H54 (cell line): ENCODE results near the gene PON2.
"Not testable (repeated sequence)": the region's sequence is repeated elsewhere in the genome, so short reads cannot be mapped to it uniquely, and the experiment has no call there.

Source experiments
- DNase-seq: peaks from one replicate; pipeline ENCODE4 v3.0.0; 2011; ENCODE audit warnings: low spot score, mixed read lengths; ENCODE audit not compliant: insufficient read length
- FAIRE-seq: peaks from 3 replicates; lab custom pipeline; 2011; peaks lifted over from hg19 to GRCh38; lab: Jason Lieb, UNC
- POLR2A ChIP-seq: IDR thresholded peaks from 2 replicates; pipeline ENCODE4 v1.6.1; 2011; ENCODE audit warnings: low read depth, mild to moderate bottlenecking, low read length

The PON2 gene

DNA sequence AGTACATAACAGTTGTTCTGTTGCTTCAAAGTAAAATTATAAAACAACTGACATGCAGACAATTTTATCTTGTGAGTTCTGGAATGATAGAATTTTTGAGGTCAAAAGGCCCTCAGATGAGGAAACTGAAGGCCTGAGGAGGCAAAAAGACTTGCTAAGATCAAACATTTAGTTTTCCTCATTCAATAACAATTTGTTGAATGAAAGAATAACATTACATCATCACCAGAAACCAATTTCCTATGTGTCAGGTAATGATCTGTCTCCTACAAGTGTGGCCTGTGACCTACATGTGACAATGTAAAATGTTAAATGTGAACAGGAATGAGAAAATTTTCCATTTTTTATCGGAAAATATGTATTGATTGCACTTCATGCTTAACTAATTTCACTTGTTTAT is 34.4 kb upstream of the PON2 start:
- no peak for TF ChIP-seq POLR2A
- no peak for DNase-seq

DNA sequence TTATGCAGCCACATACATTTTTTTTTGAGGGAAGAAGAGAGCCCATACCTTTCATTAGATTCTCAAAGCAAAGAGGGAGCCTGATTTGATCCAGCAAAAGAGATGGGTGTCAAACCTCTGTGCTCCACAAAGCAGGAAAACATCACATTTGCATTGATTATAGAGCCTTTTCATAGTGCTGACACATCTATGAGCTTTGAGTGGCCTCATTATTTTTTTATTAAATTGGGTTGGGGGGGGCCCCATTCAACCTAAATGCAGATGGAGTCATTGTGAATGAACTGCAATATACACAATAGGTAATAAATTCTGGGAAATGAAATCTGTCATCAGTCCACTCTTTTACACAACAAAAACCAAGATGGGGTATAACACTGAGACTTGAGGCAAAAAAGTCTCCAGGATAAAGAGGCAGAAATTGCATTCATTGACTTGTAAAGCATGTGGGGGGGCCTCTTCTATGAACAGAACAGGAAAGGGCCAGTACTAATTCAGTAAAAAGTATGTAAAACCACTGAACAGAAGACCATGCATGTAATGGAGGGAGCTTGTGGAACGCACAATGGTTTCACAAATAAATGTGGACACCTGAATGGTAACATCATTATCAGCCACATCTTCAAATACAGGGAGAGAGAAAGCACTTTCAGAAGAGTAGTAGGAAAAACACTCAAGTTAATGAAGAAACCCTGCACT is 33.2 kb upstream of the PON2 start:
- FAIRE-seq (no peak), DNase-seq (no peak)
- no peak for TF ChIP-seq POLR2A

More for the DNA sequence above, 34.4 kb upstream of the PON2 start:
- FAIRE-seq: no peak

DNA sequence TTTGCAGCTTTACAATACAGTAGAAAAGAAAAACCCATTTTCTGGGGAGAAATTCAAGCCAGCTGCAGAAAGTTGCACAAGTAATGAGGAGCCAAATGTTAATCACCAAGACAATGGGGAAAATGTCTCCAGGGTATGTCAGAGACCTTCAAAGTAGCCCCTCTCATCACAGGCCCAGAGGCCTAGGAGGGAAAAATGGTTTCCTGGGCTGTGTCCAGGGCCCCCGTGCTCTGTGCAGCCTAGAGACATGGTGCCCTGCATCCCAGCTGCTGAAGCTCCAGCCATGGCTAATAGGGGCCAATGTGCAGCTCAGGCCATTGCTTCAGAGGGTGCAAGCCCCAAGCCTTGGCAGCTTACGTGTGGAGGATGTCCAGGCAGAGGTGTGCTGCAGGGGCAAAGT is 25.8 kb upstream of the PON2 start:
- FAIRE-seq, DNase-seq: not testable (repeated sequence)

DNA sequence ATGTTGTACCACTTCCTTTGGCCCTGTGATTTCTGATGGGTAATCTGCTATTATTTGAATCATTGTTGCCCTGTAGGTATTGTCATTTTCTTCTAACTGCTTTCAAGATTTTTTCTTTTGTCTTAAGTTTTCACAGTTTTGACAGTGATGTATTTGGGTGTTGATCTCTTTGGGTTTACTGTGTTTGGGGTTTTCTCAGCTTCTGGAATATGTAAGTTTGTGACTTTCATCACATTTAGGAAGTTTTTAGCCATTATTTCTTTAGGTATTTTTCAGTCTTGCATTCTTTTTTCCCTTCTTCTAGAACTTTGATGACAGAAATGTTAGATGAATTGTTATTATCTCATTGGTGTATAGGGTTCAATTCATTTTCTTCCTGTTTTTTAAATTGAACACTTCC is 23.1 kb upstream of the PON2 start:
- DNase-seq (no peak), FAIRE-seq (no peak)
- no peak for TF ChIP-seq POLR2A

DNA sequence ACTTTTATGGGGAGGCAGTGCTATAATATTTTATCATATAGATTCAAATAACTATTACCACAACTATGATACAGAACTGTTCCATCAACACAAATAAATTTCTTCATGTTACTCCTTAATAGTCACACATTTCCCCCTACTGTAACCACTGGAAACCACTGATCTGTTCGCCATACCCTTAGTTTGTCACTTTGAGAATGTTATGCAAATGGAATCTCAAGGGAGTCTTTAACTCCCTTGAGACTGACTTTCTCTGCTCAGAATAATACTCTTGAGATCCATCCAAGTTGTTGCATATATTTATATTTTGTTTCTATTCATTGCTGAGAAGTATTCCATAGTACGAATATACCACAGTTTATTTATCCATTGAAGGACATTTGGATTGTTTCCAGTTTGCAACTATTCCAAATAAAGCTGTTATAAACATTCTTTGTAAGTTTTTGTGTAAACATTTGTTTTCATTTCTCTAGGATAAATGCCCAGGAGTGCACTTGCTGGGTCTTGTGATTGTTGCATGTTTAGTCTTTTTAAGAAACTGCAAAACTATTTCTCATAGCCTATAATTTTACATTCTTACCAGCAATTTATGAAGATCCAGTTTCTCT is 19.7 kb upstream of the PON2 start:
- DNase-seq (no peak), FAIRE-seq (no peak)
- no peak for TF ChIP-seq POLR2A

DNA sequence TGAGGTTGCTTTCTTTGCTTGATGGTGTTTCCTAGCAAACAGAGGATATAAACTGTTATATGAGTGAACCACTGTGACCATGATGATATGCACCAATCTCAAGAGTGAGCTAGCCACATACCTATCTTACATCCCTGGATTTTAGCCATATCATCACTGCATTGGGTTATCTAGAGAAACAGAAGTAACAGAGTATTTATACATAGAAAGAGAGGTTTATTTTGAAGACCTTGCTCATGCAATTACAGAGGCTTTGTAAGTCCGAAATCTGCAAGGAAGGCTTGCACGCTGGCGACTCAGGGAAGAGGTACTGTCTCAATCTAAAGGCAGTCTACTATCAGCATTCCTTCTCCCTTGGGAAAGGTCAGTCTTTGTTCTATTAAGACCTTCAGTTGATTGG is 11.8 kb upstream of the PON2 start:
- FAIRE-seq (no peak), DNase-seq (no peak)
- TF ChIP-seq POLR2A: no peak

DNA sequence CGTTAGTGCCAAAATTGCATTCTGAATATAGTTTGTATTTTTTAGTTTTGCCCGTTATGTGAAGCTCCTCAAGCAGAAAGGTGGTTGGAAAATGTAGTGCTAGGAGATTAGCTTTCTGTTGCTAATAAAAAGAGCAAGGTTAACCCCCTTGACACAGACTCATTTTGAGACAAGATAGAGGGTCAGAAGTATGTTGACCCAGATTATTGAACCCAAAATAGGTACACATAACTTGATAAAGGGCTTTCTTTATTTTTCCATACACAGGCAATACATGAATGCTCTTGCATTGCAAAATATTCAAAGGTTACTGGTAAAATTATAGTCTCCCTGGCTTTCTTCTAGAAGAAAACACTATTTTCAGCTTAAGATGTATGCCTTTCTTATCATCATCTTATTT is 10.0 kb upstream of the PON2 start:
- FAIRE-seq: no peak
- DNase-seq: no peak
- no peak for TF ChIP-seq POLR2A

DNA sequence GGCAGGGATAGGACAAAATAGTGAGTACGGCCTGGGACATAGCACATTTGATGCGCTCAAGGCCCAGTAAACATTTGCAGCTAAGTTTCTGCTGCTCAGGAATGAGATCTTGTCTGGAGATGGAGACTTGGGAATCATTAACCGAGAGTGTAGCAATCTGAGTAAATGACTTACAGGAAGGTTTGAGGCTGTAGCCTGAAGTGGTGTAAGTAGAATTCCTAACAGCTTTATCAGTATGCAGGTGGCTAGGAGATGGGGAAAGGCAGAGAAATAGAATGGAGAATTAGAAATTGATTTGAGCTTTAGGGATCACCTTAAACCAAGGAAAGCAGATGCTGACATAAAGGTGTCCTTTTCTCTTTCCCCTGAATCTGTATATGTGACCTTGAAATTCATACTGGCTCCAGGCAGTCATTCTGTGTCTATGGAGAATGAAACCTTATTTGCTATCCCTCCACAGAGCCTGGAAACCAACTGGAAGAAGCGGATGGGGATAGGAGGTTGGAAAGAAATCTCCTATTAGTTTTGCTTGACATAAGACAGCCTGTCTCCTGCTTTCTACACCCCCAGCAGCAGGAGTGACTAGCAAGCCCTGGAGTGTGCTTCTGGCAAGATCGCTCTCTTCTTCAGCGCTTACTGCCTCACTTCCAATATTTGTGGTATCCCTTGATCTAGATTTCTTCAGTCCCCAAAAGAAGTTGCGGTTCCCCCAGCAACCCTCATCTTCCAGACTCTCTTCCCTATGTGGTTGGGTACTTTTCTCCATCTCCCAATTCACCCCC is 6.4 kb upstream of the PON2 start:
- no peak for DNase-seq
- no peak for TF ChIP-seq POLR2A
- FAIRE-seq: no peak

DNA sequence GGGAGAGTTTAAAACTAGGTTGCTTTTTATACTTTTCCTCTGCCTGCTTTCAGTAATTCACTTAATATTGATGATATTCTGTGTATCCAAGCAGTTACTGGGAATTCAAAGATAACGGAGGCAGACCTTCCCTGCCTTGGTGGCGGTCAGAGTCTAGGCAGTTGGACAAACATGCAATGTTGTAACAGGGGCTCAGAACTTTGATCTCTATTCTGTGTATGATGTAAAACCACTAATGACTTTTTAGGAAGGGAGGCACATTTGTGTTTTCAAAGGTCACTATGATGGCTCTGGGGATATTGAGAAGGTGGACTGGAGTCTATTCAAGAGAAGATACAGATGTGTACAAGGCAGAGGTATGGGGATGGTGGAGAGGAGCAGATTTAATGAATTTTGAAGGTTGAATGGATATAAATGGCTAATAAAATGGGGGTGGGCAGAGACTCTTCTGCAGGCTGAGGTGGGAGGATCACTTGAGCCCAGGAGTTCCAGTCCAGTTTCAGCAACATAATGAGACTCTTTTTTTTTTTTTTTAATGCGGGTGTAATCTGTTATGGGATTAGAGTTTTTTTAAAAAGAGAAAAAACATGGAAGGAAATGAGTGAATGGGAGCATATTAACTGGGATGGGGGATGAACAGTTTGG is 5.7 kb upstream of the PON2 start:
- TF ChIP-seq POLR2A: no peak
- DNase-seq (no peak), FAIRE-seq (no peak)

DNA sequence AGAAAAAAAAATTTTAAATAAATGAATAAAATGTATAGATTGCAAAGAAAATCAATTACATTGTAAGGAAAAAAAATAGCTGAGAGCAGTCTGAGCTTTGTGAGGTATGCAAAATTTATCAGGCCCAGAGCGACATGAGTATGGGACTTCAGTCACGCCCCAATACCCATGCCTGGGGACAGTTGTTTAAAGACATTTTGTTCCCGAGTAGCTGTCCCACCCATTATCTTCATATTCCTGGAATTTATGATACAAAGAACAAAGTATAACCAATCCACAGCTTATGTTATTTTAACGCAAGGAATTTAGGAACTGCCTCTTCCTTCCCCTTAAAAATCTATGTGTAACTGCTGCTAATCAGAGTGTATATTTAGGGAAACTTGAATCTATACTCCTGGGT is 1.6 kb upstream of the PON2 start:
- no peak for TF ChIP-seq POLR2A
- FAIRE-seq: no peak
- DNase-seq: no peak

DNA sequence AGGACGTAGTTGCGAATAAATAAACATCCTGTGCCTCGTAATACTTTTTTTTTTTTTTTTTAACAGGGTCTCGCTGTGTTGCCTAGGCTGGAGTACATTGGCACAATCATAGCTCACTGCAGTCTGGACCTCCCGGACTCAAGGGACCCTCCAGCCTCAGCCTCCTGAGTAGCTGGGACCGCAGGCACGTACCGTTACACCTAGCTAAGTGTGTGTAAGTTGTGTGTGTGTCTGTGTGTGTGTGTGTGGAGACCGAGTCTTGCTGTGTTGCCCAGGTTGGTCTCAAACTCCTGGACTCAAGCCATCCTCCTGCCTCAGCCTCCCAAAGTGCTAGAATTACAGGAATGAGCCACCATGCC is 573 bp upstream of the PON2 start:
- FAIRE-seq: no peak
- no peak for DNase-seq
- TF ChIP-seq POLR2A: no peak

DNA sequence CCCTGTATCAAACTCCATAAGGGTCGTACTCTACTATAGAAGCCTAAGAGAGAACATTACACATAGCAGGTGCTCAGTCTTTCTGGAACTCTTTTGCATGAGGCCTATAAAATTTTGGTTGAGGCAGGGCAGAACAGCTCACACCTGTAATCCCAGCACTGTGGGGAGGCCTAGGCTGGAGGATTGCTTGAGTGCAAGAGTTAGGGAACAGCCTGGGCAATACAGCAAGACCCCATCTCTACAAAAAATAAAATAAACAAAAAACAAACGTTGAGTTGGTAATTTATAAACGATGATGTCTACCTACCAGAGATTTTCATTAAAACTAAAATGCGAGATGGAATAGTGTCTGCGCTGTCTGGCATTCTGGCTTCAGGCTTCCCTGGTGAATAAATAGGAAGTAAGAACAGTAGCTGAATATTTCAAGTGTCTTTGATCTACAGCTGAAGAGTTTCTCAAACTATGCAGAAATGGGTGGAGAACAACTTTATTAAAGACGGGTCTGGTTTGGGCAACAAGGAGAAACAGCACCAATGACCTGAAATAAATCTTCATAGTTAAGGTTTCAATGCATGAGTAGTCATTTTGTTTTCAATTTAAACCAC is 774 bp downstream of the PON2 start:
- DNase-seq (no peak), FAIRE-seq (no peak)
- TF ChIP-seq POLR2A: no peak

DNA sequence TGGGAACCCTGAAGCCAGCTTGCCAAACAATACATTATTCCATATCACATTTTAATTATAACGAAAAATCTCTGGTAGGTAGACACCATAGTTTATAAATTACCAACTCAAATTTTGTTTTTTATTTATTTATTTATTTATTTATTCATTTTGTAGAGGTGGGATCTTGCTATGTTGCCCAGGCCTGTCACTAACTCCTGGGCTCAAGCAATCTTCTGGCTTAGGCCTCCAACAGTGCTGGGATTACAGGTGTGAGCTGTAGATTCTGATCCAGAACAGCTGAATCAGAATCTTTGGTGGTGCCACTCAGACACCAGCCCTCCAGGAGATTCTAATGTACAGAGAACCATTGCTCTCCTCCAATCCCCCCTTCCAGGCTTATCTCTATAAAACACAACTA is 1.7 kb downstream of the PON2 start:
- DNase-seq (no peak), FAIRE-seq (no peak)
- TF ChIP-seq POLR2A: no peak

DNA sequence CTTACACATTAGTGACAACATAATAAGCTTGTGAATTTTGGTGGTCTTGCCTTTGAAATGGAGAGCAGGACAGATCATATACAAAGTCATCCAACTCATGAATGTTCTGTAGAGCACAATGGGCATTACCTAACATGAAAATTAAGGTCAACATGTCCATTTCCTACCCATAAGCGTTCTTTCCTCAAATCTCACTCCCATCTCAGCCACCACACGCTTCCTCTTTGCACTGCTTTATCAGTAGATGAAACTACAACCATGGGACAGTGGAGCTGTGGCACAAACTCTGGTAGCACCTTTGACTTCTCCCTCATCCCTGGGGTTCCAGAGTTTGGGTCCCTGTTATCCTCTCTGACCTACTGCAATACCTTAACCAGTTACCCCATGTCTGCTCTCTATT is 2.2 kb downstream of the PON2 start:
- no peak for TF ChIP-seq POLR2A
- DNase-seq: no peak
- FAIRE-seq: no peak

DNA sequence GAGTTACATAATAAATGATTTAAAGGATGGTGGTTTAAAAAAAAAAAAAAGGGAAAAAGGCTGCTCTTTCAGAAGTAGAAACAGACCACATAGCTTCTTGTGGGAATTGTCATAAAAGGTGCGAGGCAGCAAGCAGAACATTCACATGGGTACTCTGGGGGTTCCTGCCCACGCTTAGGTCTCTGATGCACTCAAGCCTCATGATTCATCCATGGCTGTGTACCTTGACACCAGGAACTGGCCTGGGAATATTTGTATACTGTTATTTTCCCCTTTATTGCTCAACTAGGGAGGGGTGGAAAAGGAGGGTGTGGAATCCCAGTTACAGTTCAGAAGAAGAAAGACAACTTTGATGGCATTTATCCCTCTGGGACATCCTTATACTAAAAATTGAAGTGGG is 4.0 kb downstream of the PON2 start:
- no peak for FAIRE-seq
- TF ChIP-seq POLR2A: no peak

More for the DNA sequence above, 4.0 kb downstream of the PON2 start:
- DNase-seq: no peak
